Adrenal gland (tissue), 12 donors: ENCODE measurements around the gene CADM4. TPM values are rescaled to one million over a fixed set of nuclear protein-coding genes. Genes with fewer than 3 reads are reported as not detected.

ENCODE experiments used
- DNase-seq, 7 donors: peaks; one replicate each; pipeline ENCODE4 v3.0.0-alpha.2; 2019 to 2020
- H3K27ac ChIP-seq, 5 donors: fragments of 200-600 bp; sonication (generic) in 4 of 5; 1 replicate in 3 of 5; 2 replicates in 2 of 5; pipeline versions ENCODE4 v1.5.1 to v1.8.0; 2016 to 2020; ENCODE audit warnings: mild to moderate bottlenecking in 1 of 5
- H3K27me3 ChIP-seq: fragments of 200-600 bp; 2 replicates; pipeline ENCODE4 v1.8.0; 2021
- H3K36me3 ChIP-seq, 2 donors: fragments of 200-600 bp; replicated peaks in 1 of 2; 1 replicate in 1 of 2; 2 replicates in 1 of 2; pipeline versions ENCODE4 v1.5.1 to v1.8.0; 2018 to 2022
- H3K4me1 ChIP-seq, 2 donors: fragments of 200-600 bp; replicated peaks in 1 of 2; 1 replicate in 1 of 2; 2 replicates in 1 of 2; pipeline versions ENCODE4 v1.5.1 to v1.8.0; 2018 to 2021
- H3K4me3 ChIP-seq, 4 donors: fragments of 200-600 bp; sonication (generic) in 3 of 4; one replicate each; pipeline ENCODE4 v1.5.1; 2016 to 2018
- H3K9me3 ChIP-seq, 3 donors: fragments of 200-600 bp; sonication (generic) in 1 of 3; replicated peaks in 1 of 3; 1 replicate in 2 of 3; 2 replicates in 1 of 3; pipeline versions ENCODE4 v1.5.1 to v1.8.0; 2016 to 2021
- CTCF ChIP-seq, 6 experiments: fragments of 450-650 bp in 4 of 6; fragments of 200-600 bp in 2 of 6; sonication (generic) in 1 of 6; IDR thresholded peaks; 1 replicate in 5 of 6; 2 replicates in 1 of 6; pipeline versions ENCODE4 v1.5.1 to v1.8.0; 2016 to 2021; ENCODE audit warnings: antibody characterized with exemption in 6 of 6, mild to moderate bottlenecking in 2 of 6, moderate library complexity in 1 of 6
- POLR2A ChIP-seq, 2 donors: fragments of 450-650 bp; IDR thresholded peaks; one replicate each; pipeline ENCODE4 v1.6.1; 2017; ENCODE audit warnings: antibody characterized with exemption in 2 of 2, mild to moderate bottlenecking in 2 of 2, moderate library complexity in 1 of 2
- WGBS, 4 donors: extraction: QIAGEN DNeasy Blood & Tissue Kit in 2 of 4; methylation state at CpG; one replicate each; pipeline versions ENCODE4 v1.1.5 to v1.1.7; 2013 to 2017; 5-methylcytosine and 5-hydroxymethylcytosine counted together
- intact Hi-C, 2 donors: fragments of 100-400 bp; cut with DNase I; formaldehyde crosslinking; loops; one replicate each; pipeline versions ENCODE4 v1.14.1 to v1.15.0; 2022 to 2023
- polyA plus RNA-seq, 3 donors: library from polyadenylated mRNA; stranded (reverse); fragments of 200-250 nt in 2 of 3; fragments of 350-450 nt in 1 of 3; fragmentation: Illumina TruSeq in 1 of 3; extraction: RNeasy Lipid Tissue Mini Kit (QIAGEN cat#74804) in 1 of 3; gene quantifications; one replicate each; pipeline ENCODE4 v1.2.3, GENCODE V29; 2013 to 2014
- total RNA-seq, 9 donors: library from RNA; depleted of rRNA in 4 of 9; stranded (reverse); fragments of >200 nt in 4 of 9; fragments of 120-200 nt in 1 of 9; fragmentation: NEBNext Ultra II Directional in 1 of 9; extraction: Animal tissue kit (Norgen Biotek cat#: 25700) in 1 of 9; gene quantifications; one replicate each; pipeline versions ENCODE4 v1.1.0 to v1.2.4, GENCODE V29; 2013 to 2023
- donor health status: healthy with polysubstance abuse.
- donor health status: Bipolar disorder and iron deficiency.
- donor health status: DM: yes; HTN: yes; CAD: no.
- donor health status: DM: no; HTN: no; CAD: no.
- donor health status: DM: no; HTN: no; CAD: no.
- donor health status: DM: yes; HTN: yes; CAD: no.

The CADM4 gene
- total and polyA plus RNA-seq, 12 donors: 16.6 to 92.7 (median 40.0) TPM

GRCh38 chr19:43612374-43612773 is 27.3 kb downstream of the CADM4 start:
- H3K36me3 ChIP-seq: peaks cover 0 to 17% of the 10 kb centered on the region in 2 donors
- intact Hi-C loops: no loop called here
- WGBS, 4 donors: 97 to 99% (median 98%) methylated on average over 7 to 12 of the region's 12 CpGs

GRCh38 chr19:43611788-43612187 is 27.9 kb downstream of the CADM4 start, which contains the start of gene SRRM5:
TSS of gene SRRM5 (plus strand) at chr19:43612088. CDS start at chr19:43612122, 34 bp downstream.
- peaks cover 0 to 18% of the 10 kb centered on the region in 2 donors for H3K36me3 ChIP-seq
- intact Hi-C loops: no loop called here

More at GRCh38 chr19:43612374-43612773, 27.3 kb downstream of the CADM4 start:
- Histone ChIP-seq H3K4me3 (no peak overlapping the region), H3K27me3 (no peaks in the 10 kb centered on the region), H3K9me3 (no peaks in the 10 kb centered on the region), H3K4me1 (peaks cover 6 to 20% of the 10 kb centered on the region in 2 donors), H3K27ac (no peak overlapping the region)
- DNase-seq: no peak
- no peak for TF ChIP-seq POLR2A (IDR thresholded peaks at IDR 0.05)
- no peak for TF ChIP-seq CTCF (IDR thresholded peaks at IDR 0.05)

GRCh38 chr19:43610493-43610892 is 29.2 kb downstream of the CADM4 start:
- no peaks in the 10 kb centered on the region for H3K27me3 ChIP-seq
- no peak for DNase-seq
- TF ChIP-seq CTCF (IDR thresholded peaks at IDR 0.05) (no peak), POLR2A (IDR thresholded peaks at IDR 0.05) (no peak)
- peak overlapping the region in 1 of 5 donors; percentile 12 for H3K27ac ChIP-seq
- peaks cover 0 to 22% of the 10 kb centered on the region in 2 donors for H3K36me3 ChIP-seq
- no peak overlapping the region for H3K4me3 ChIP-seq
- intact Hi-C loops: no loop called here
- 55 to 69% (median 62%) methylated on average over 3 of the region's 3 CpGs for WGBS, 4 donors
- peaks cover 2 to 6% of the 10 kb centered on the region in 2 donors for H3K4me1 ChIP-seq
- H3K9me3 ChIP-seq: no peaks in the 10 kb centered on the region

More at GRCh38 chr19:43611788-43612187, 27.9 kb downstream of the CADM4 start, which contains the start of gene SRRM5:
- H3K27ac ChIP-seq: no peak within 1 kb of the TSS
- no peak for DNase-seq
- no peaks in the 10 kb centered on the region for H3K9me3 ChIP-seq
- peaks cover 6 to 19% of the 10 kb centered on the region in 2 donors for H3K4me1 ChIP-seq
- WGBS, 4 donors: 91 to 100% (median 97%) methylated on average over 3 of the region's 3 CpGs
- no peaks in the 10 kb centered on the region for H3K27me3 ChIP-seq
- no peak for TF ChIP-seq CTCF (IDR thresholded peaks at IDR 0.05)
- no peak for TF ChIP-seq POLR2A (IDR thresholded peaks at IDR 0.05)
- no peak within 1 kb of the TSS for H3K4me3 ChIP-seq

- intact Hi-C loops: loop anchor here in 1 of 2 donors (10.0 kb wide), 1 partner anchor 45 kb away; no protein-coding TSS in a partner anchor
These were observed 29.8 kb downstream of the CADM4 start for GRCh38 chr19:43609872-43610271.

More at GRCh38 chr19:43609872-43610271, 29.8 kb downstream of the CADM4 start:
- H3K4me3 ChIP-seq: no peak overlapping the region
- peaks cover 0 to 22% of the 10 kb centered on the region in 2 donors for H3K36me3 ChIP-seq
- H3K4me1 ChIP-seq: no peaks in the 10 kb centered on the region
- no peaks in the 10 kb centered on the region for H3K27me3 ChIP-seq
- DNase-seq: no peak
- no peaks in the 10 kb centered on the region for H3K9me3 ChIP-seq
- TF ChIP-seq CTCF (IDR thresholded peaks at IDR 0.05): no peak
- no peak for TF ChIP-seq POLR2A (IDR thresholded peaks at IDR 0.05)
- 88 to 94% (median 90%) methylated on average over 7 of the region's 7 CpGs for WGBS, 4 donors
- no peak overlapping the region for H3K27ac ChIP-seq
